HG02840 (cell line): ENCODE results near the gene BET1L.
"Not testable (repeated sequence)": the region's sequence is repeated elsewhere in the genome, so short reads cannot be mapped to it uniquely, and the experiment has no call there.

Source experiments
- ATAC-seq: cut with Tn5 transposase; IDR thresholded peaks from one replicate; pipeline ENCODE4 v1.9.1; 2021; ENCODE audit warnings: mild to moderate bottlenecking, moderate library complexity, moderate number of reproducible peaks; ENCODE audit not compliant: unreplicated experiment, low FRiP score

BET1L gene

GRCh38 chr11:230431-230830 is 23.2 kb upstream of the BET1L start:
- no peak for ATAC-seq

- ATAC-seq: no peak
Measured at GRCh38 chr11:227824-228379, 20.7 kb upstream of the BET1L start.

GRCh38 chr11:225734-226453 is 18.7 kb upstream of the BET1L start:
- ATAC-seq: no peak

- ATAC-seq: no peak
Measured at GRCh38 chr11:224424-224823, 17.2 kb upstream of the BET1L start.

GRCh38 chr11:223884-224283 is 16.7 kb upstream of the BET1L start:
- no peak for ATAC-seq

GRCh38 chr11:223026-223789 is 16.0 kb upstream of the BET1L start:
- ATAC-seq: no peak

- ATAC-seq: no peak
Measured at GRCh38 chr11:221998-222789, 15.0 kb upstream of the BET1L start.

- no peak for ATAC-seq
Measured at GRCh38 chr11:221539-221938, 14.3 kb upstream of the BET1L start.

- ATAC-seq: not testable (repeated sequence)
Measured at GRCh38 chr11:220641-221215, 13.5 kb upstream of the BET1L start.

GRCh38 chr11:218815-219593 is 11.8 kb upstream of the BET1L start:
- no peak for ATAC-seq

- no peak for ATAC-seq
Measured at GRCh38 chr11:217704-218103, 10.5 kb upstream of the BET1L start.

GRCh38 chr11:216081-216974 is 9.1 kb upstream of the BET1L start:
- ATAC-seq: no peak

GRCh38 chr11:215581-216037 is 8.4 kb upstream of the BET1L start:
- ATAC-seq: no peak

- no peak for ATAC-seq
Measured at GRCh38 chr11:214083-214482, 6.9 kb upstream of the BET1L start.

- ATAC-seq: no peak
Measured at GRCh38 chr11:213111-213510, 5.9 kb upstream of the BET1L start.

GRCh38 chr11:212150-213100 is 5.2 kb upstream of the BET1L start:
- ATAC-seq: no peak

GRCh38 chr11:211741-212140 is 4.5 kb upstream of the BET1L start:
- ATAC-seq: no peak

- ATAC-seq: no peak
Measured at GRCh38 chr11:211295-211694, 4.1 kb upstream of the BET1L start.
